B cell (primary cell): ENCODE data around the gene GON4L.

Experiments
- CTCF ChIP-seq: fragments of 200-600 bp; IDR thresholded peaks from one replicate; pipeline ENCODE4 v1.8.0; 2022; ENCODE audit warnings: antibody characterized with exemption, mild to moderate bottlenecking
- EZH2 ChIP-seq: IDR thresholded peaks from 2 replicates; pipeline ENCODE4 v1.6.1; 2012; ENCODE audit warnings: borderline replicate concordance, low read depth, mild to moderate bottlenecking, moderate library complexity, low read length; ENCODE audit not compliant: insufficient read depth, poor library complexity, severe bottlenecking

- TF ChIP-seq EZH2 = no peak
- no peak for TF ChIP-seq CTCF
Measured at GRCh38 chr1:155793213-155793612, 63.8 kb downstream of the GON4L start.
